NCI-H1417 treated with DMSO at 0.1 percent for 48 hours (cell line): ENCODE results near the gene DCAF15.

ENCODE experiments used
- DNase-seq: peaks from one replicate; lab custom pipeline; 2025; lab: John Stamatoyannopoulos, UW

The DCAF15 gene

DNA sequence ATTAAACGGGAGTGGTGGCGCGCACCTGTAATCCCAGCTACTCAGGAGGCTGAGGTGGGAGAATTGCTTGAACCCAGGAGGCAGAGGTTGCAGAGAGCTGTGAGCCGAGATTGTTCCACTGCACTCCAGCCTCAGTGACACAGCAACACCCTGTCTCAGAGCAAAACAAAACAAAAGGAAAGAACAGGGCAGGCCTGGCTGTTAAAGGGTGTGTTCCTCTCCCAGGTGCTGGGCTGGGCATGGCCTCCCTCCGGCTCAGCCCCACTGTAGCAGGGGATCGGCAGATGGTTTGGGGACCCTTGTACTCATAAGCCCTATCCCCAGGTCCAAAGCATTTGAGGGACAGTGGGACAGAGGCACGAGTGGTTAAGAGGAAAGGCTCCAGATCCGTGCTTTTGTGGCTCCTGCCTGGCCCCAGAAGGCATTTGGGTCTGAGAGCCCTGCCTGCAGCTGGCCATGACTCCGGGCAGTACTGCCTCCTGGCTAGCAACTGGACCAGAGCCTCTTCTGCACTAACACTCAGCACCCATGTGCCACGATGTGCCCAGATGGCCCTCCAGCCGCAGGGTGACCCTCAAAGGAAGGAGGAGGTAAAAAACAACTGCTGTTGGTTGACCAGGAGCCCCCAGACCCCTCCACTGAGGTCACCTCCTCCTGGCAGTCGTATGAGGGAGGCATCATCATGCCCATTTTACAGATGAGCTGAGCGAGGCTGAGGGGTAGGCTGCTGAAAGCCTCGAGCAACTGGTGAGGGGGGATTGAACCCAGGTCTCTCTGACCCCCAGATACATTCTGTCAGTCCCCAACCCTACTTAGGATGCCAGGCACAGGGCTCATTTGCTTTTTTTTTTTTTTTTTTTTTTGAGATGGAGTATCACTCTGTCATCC lies 43.8 kb downstream of the DCAF15 start:
- no peak for DNase-seq

DNA sequence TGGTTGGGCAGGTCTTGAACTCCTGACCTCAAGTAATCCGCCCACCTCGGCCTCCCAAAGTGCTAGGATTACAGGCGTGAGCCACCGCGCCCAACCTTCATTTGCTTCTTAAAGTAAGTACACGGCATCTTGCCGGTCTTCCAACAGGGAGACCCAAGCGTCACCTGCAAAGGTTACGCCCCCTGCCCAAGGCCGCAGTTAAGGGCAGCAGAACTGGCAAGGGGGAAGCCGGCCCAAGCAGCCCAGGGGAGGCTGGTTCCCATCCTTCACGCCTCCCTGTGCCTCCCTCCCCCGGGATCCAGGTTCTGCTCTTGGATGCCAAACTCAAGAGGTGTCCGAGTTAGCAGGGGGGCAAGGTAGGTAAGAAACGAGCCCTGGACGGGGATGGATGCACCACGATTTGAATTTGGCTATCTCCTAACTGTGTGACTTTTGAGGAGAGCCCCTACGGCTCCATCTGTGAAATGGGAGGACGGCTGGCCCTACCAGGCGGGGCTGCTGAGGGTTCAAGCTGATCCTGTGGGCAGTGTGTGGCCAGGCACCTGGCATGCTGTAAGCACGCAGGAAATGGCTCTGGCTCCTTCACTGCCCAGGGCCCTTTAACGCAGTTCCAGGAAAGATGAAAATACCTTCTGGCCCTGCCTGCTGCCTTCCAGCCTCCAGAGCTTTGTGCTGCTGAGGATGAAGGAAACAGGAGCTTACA lies 44.8 kb downstream of the DCAF15 start:
- DNase-seq: no peak

DNA sequence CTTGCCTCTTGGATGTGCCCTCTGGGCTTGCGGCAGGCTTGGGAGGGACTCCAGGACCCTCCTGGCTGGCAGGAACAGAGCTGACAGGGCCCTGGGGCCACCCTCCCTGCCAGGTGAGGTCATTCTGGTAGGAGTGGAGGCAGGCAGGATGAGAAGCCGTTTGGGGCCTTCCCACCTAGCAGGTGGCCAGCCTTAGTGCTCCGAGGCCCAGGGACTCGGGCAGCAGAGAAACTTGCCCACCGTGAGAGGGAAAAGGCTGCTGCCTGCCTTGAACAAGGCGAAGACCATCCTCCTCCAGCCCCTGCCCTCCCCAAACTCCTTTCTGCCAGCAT lies 45.3 kb downstream of the DCAF15 start:
- no peak for DNase-seq

DNA sequence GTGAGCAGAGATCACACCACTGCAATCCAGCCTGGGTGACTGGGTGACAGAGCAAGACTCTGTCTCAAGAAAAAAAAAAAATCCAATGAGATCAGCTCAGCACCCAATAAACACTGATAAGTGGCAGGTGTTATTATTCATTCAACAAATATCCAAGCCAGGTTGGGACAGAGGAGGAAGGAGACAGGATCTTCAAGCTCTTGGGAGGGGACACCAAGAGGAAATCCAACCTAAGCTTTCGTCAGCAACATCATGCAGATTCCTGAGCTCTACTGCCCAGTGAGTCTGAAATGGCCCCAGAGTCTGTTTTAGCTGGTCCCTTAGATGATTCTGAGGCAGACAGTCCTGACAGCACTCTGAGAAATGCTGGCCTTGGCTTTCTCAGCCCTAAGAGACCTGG lies 46.1 kb downstream of the DCAF15 start:
- DNase-seq: no peak

DNA sequence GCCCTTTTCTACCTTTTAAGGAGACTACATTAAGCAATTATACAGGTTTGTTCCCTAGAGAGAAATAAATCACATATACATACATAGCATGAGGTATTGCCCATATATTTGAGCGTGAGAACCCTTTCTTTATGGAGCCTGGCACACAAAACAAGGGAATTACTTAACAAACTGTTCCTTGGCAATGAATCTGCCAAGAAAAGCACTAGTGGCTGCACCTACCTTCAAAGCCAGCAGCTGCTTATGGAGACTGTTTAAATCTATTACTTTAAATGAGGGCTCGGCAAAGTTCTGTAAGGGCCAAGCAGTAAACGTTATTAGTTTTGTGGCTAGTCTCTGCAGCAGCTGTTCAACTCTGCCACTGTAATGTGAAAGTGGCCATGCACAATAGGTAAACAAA lies 46.8 kb downstream of the DCAF15 start:
- no peak for DNase-seq

DNA sequence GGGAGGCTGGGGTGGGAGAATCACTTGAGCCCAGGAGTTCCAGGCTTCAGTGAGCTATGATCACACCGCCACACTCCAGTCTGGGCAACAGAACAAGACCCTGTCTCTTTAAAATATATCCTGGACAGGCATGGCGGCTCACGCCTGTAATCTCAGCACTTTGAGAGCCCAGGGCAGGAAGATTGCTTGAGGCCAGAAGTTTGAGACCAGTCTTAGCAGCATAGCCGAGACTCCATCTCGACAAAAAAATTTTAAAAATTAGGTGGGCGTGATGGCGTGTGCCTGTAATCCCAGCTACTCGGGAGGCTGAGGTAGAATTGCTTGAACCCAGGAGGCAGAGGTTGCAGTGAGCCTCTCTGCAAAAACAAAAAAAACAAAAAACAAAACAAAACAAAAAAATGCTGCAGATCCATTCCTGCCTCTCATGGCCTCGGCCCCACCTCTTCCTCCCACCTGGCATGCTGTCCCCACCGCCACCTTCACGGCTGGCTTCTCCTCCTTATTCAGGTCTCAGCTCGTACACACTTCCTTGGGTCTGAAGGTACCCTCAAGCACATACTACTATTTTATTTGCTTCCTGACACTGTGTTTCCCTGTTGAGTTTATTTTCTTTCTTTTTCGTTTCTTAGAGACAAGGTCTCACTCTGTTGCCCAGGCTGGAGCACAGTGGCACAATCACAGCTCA lies 48.5 kb downstream of the DCAF15 start:
- DNase-seq: no peak

DNA sequence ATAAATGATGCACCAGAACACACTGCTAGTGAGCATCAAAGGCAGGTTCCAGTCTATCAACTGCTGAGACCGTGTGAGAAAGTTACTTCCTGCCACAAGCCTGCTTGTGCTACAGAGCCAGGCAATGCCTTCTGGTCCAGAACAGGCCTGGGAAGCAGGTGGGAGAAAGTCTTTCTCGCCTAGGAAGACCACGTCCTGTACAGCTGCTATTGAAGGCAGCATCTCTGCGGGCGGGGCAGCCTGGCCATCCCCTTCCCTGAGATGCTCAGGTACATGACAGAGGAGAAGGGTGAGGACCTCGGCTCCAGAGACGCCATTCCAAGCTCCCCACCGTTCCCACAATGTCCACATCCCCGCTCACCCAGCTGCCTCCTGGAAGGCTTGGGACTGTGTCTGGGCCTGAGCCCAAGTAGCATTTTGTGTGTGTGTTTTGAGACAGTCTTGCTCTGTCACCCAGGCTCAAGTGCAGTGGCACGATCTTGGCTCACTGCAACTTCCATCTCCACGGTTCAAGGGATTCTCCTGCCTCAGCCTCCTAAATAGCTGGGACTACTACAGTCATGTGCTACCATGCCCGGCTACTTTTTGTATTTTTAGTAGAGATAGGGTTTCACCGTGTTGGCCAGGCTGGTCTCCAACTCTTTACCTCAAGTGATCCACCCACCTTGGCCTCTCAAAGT lies 50.4 kb downstream of the DCAF15 start:
- DNase-seq: no peak

DNA sequence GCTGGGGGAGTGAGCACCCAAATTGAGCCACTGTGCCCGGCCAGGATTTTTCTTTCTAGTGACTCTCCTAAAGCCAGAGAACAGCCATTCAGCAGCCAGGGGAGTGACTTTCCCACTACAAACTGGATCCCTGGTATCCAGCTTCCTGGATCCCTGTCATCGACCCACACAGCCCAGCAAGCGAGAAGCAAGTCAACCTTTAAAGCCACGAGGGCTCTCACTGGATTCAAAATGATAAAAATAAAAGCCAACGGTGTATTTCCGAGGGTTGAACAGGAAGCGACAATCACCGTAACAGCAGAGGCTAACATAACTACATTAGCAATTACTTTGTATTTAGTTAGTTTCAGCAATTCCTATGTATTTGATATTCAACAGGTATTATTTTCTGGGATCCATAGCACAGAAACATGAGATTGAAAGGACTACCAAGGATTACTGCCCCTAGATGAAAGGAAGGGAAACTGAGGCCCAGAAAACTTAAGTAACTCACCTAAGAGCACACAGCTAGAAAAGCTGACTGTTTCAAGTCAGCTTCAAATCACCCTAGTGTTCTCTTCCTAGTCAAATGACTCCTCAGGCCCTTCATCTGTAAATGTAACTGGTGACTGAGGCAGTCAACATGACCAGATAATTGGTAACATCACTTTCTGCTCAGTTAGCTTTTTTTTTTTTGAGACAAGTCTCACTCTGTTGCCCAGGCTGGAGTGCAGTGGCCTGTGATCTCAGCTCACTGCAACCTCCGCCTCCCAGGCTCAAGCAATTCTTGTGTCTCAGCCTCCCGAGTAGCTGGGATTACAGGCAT lies 51.1 kb downstream of the DCAF15 start:
- DNase-seq: no peak

DNA sequence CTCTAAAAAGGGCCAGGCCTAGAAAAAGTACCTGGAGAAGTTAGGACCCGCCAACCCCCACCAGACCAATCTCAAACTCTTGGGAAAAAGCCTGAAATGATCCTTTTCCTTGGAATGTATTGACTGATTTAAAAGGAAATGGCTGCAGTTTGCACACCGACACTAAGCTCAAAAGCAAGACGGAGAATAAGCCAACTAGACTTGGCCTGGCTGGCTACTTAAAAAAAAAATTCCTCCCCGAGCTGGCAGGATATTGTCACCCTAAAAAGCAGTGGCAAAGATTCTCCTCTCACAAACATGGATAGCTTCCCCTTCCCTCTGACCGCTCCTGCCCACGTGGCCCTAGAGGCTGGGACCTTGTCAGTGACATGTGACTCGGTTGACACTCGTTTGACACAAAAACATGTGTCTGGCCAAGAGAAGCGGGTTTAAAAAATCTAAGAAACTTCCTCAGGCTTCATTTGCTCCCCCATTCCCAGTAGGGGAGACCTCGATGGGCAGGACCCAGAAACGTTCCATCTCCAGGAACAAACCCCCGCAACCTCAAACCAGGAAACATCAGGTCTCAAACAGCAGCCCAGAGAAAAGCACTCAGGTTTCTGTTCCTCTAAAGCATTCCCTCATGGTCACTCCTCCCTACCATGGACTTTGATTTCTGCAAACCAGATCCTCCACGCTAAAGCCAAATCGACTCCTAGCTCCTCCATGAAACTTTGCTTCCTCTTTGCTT lies 52.5 kb downstream of the DCAF15 start:
- no peak for DNase-seq

DNA sequence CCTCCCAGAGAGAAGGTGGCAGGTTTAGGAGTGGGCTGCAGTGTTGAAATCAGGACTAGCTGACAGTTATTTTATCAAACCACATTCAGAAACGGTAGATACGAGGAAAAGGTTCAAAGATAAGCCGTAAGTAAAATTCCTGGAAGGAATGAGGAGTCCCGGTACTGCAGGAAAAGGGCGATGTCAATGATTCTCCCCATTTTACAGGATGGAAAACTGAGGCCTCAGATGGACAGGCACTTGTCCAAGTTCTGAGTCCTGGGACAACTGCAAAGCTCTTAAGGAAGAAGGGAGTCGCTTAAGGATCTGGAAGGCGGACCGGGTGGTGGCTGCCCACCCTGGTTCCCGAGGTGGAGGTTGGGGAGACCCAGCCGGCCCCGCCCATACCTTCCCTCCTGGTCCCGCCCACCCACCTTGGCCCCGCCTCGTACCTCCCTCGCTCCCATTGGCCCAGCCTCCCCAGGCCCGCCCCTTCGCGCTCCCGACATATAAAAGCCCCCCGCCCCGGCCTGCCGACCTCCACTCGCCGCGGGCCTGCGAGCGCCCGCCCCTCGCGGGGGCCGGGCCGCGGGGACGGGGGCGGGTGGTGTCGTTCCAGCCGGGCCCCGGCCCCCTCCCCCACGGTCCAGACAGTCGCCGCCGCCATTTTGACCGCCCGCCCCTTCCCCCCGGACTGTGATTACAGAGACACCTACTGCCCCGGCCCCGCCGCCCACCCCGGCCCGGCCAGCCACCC lies 53.2 kb downstream of the DCAF15 start:
- no peak for DNase-seq

DNA sequence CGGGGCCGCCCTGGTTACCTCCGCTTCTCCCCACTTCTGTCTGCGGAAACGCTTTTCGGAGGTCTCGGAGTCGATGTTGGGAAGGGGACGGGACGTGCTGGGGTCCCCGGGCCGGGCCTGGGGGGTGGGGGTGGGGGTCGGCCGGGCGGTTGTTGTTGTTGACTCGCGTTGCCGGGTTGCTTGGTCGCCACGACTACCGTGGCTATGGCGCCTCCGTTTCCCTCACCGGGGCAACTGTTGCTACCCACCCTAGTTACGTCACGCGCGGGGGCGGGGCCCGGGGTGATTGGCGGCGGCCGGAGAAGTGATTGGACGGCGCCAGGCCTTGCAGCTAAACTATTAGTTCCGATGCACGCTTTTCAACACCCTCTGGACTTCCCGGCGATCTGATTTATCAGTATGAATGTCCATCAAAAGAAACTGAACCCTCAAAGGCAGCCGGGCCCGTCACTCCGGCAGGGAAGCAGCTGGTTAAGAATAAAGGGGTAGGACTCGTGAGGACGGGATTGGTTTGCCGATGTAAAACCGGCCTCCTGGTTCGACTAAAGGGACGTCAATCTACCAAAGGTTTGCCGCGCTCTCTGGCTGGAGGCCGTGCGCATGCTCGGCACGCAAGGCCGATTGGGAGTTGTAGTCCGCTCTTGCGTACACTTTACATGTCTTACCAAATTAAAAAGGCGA lies 53.9 kb downstream of the DCAF15 start, which contains the start of gene RFX1:
Gene RFX1 (minus strand): TSS at position 236 of the 681 bp plus-strand sequence. CDS start 12,477 bp downstream, outside the sequence.
- DNase-seq: peak; percentile 100

DNA sequence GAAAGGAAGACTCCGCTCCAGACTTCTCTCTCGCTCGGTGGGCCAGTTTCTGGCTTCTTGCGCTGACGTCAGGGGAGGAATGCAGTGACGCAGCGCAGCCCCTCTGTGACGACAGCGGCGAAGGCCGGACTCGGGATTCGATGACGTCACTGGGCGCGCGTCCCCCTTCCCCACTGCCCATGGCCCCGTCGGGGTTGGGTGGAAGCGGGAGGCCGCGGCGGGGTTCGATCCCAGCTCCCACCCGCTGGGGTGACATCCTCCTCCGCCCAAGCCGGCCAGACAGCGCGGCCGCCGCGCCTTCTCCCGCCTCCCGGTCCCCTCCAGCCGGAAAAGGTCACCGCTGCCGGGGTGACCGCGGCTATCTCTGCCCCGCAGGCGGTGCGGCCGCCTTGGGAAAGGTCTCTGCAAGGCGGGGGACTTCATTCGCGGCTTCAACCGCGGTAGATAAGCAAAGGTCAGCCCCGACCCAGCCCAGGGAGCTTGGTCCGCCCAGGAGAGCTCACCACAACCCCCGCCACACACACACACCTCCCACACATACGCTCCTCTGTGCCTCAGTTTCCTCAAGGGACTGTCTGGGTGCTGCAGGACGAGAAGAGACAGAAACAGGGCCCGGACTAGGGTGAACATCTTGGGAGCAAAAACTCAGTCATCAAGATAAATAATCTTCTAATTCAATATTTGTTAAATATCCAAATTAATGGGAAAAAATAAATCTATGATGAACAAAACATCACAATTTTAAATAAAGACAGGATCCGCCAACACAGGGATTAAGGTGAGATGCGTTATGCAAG lies 54.7 kb downstream of the DCAF15 start:
- no peak for DNase-seq
